NCI-H187 treated with DMSO at 0.1 percent for 48 hours (cell line): ENCODE results near the gene MYRFL.
"Not testable (repeated sequence)": the region's sequence is repeated elsewhere in the genome, so short reads cannot be mapped to it uniquely, and the experiment has no call there.

ENCODE experiments used
- DNase-seq: peaks from one replicate; lab custom pipeline; 2025; lab: John Stamatoyannopoulos, UW

MYRFL gene

GRCh38 chr12:69988481-69989321 is 163.7 kb downstream of the MYRFL start:
- DNase-seq, result no peak

- no peak for DNase-seq
Measured at GRCh38 chr12:69991690-69992288, 166.8 kb downstream of the MYRFL start.

GRCh38 chr12:69993433-69993832 is 168.4 kb downstream of the MYRFL start:
- DNase-seq, result no peak

DNA sequence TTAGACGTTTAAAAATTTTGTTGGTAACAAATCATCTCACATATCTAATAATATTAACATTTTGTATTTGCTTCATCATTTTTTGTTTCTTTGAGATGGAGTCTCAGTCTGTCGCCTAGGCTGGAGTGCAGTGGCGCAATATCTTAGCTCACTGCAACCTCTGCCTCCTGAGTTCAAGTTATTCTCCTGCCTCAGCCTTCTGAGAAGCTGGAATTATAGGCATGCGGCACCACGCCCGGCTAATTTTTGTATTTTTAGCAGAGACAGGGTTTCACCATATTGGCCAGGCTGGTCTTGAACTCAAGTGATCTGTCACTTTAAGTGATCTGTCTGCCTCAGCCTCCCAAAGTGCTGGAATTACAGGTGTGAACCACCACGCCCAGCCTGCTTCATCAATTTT is 169.1 kb downstream of the MYRFL start:
- not testable (repeated sequence) for DNase-seq

- no peak for DNase-seq
Measured at GRCh38 chr12:69994724-69995173, 169.7 kb downstream of the MYRFL start.

- DNase-seq, result no peak
Measured at GRCh38 chr12:69996241-69996640, 171.2 kb downstream of the MYRFL start.

DNA sequence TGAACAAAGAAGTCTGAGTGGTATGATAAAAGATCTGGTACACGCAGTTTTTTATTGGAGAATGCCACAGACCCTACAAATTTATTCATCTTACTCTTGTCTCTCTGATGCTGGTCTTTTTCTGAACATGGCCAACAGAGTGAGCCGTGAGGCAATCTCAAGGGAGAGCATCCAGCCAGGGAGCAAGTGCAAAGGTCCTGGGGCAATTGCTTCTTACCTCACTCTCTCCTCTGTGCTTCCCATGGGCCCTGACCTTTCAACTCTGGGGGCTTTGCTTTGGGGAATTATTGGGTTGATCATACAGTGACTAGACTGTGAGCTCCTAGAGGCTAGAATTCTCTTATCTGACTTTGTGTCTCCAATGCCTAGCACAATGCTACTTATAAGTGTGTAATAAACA is 171.7 kb downstream of the MYRFL start:
- no peak for DNase-seq

GRCh38 chr12:69998011-69998410 is 173.0 kb downstream of the MYRFL start:
- DNase-seq, result no peak

- DNase-seq, result no peak
Measured at GRCh38 chr12:69998922-69999321, 173.9 kb downstream of the MYRFL start.

DNA sequence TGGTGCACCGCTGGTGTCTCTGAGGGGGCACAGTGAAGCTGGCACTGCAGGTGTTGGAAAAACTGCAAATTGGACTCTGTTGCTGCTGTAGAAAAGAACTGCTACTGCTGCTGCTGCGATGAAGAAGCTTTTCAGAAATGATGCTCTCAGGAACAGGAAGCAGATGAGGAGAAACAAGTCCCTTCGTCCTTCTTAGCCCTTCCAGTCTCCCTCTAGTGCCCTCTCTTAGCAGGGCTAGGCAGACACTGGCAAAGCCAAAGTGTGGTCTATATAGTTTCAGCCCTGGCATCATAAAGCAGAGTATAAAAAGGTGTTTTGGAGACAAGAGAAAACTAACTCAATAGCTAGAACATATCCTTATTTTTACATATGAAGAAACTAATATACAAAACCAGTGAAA is 174.5 kb downstream of the MYRFL start:
- DNase-seq, result no peak

GRCh38 chr12:70002097-70002911 is 177.3 kb downstream of the MYRFL start:
- DNase-seq, result no peak

DNA sequence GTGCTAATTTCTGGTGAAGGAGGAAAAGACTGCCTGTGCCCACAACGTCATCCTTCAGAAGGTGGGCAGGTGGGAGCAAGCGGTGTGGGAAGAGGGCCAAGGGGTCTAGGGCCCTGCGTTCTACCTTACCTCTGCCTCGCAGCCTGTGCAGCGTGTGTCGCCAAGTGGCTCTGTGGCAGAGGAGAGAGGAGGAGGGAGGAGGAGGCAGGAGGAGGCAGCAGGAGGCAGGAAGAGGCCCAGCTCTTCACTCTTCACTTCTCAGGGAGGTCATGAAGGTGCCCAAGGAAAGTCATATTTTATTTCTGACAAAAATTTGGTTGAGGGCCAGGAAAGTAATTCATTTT is 177.9 kb downstream of the MYRFL start:
- DNase-seq, result no peak

DNA sequence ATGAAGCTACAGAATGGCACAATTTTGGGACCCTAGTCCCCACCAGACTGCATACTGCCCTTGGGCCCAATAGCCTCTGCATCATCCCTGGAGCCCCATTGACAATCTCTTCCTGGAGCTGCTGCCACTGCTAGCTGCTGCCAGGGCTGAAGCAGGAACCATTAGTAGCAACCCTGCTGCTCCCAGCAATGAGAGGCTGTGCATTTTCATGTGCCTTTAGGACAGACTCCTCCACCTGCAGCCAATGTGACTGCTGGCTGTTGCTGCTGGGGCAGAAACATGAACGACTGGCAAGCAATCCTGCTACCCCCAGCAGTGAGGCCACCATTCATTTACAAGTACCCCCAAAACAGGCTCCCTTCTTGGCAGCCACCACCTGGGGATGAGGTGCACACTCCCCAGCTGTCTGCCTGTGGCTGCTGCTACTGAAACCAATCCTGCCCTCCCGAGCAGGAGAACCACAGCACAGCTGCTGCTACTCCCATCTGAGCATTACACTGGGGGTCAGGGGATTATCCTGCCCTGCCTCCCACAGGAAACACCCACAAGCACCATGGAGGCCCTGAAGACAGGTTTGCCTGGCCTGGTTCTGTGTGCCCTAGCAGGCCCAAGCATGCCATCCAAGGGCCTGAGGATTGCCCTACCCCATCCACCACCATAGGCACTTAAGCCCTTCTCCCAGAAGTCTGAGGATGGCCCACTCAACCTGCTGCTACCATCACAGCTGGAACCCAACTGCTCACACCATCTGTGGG is 181.0 kb downstream of the MYRFL start:
- no peak for DNase-seq

GRCh38 chr12:70006619-70006973 is 181.6 kb downstream of the MYRFL start:
- DNase-seq, result no peak

GRCh38 chr12:70007687-70008086 is 182.7 kb downstream of the MYRFL start:
- DNase-seq, result no peak
